Lower leg skin (tissue), 4 donors: ENCODE results near the gene TBC1D20. TPM values are rescaled to one million over a fixed set of nuclear protein-coding genes. Genes with fewer than 3 reads are reported as not detected.

Source experiments
- DNase-seq, 2 donors: peaks; one replicate each; pipeline ENCODE4 v3.0.0-alpha.2; 2019; ENCODE audit warnings: low spot score in 2 of 2
- H3K4me3 ChIP-seq: fragments of 200-600 bp; sonication (generic); 2 replicates; pipeline ENCODE4 v1.5.1; 2017; ENCODE audit warnings: mild to moderate bottlenecking, low read depth; ENCODE audit not compliant: poor library complexity, severe bottlenecking
- POLR2A ChIP-seq, 2 donors: fragments of 450-650 bp; IDR thresholded peaks; one replicate each; pipeline ENCODE4 v1.6.1; 2016 to 2017; ENCODE audit warnings: antibody characterized with exemption in 2 of 2, mild to moderate bottlenecking in 1 of 2, moderate library complexity in 1 of 2
- WGBS, 2 donors: methylation state at CpG; one replicate each; pipeline ENCODE4 v1.1.5; 2018; 5-methylcytosine and 5-hydroxymethylcytosine counted together
- intact Hi-C: fragments of 100-400 bp; cut with DNase I; formaldehyde crosslinking; loops from one replicate; pipeline ENCODE4 v1.15.0; 2023; ENCODE audit warnings: low total_unique reads
- total RNA-seq, 4 donors: library from RNA; depleted of rRNA; stranded (reverse); fragments of >200 nt; gene quantifications; one replicate each; pipeline ENCODE4 v1.1.0, GENCODE V29; 2016
- TF ChIP-seq, protein P1 (sequence below), 3 donors: fragments of 450-650 bp; IDR thresholded peaks; one replicate each; pipeline ENCODE4 v1.5.1; 2016; ENCODE audit warnings: antibody characterized with exemption in 3 of 3, mild to moderate bottlenecking in 3 of 3, moderate library complexity in 2 of 3

The TBC1D20 gene
- total RNA-seq, 4 donors from 2014 or later = 36.5 to 44.8 (median 42.5) TPM

DNA sequence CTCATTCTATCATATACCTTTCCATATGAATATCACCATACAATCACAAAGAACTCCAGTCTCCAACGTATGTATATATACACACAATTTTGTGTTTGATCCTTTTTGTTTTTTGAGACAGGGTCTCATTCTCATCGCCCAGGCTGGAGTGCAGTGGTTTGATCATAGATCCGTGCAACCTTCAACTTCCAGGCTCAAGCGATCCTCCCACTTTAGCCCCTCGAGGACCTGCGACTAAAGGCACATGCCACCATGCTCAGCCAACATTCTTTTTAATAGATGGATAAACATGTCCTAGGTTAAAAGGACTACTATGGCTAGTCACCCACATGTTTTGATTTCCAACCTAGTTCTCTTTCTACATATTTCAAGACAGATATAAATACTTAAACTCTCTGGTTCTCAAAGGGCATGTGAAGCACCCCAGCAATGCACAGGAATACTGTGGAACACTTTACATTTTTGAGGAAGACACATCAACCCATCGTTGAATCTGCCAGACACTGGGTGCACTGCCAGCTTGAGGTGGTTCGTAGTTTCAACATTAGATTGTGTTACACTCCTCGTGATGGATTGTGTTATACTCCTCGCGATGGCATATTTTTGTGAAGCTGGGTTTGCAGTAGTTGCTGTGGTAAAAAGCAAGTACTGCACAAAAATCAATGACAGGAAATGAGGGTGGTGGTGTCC, 40.9 kb upstream of the TBC1D20 start:
- H3K4me3 ChIP-seq = no peak overlapping the region
- no peak for DNase-seq
- intact Hi-C loops = no loop called here
- TF ChIP-seq POLR2A (IDR thresholded peaks at IDR 0.05) = no peak
- TF ChIP-seq, protein P1, sequence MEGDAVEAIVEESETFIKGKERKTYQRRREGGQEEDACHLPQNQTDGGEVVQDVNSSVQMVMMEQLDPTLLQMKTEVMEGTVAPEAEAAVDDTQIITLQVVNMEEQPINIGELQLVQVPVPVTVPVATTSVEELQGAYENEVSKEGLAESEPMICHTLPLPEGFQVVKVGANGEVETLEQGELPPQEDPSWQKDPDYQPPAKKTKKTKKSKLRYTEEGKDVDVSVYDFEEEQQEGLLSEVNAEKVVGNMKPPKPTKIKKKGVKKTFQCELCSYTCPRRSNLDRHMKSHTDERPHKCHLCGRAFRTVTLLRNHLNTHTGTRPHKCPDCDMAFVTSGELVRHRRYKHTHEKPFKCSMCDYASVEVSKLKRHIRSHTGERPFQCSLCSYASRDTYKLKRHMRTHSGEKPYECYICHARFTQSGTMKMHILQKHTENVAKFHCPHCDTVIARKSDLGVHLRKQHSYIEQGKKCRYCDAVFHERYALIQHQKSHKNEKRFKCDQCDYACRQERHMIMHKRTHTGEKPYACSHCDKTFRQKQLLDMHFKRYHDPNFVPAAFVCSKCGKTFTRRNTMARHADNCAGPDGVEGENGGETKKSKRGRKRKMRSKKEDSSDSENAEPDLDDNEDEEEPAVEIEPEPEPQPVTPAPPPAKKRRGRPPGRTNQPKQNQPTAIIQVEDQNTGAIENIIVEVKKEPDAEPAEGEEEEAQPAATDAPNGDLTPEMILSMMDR (IDR thresholded peaks at IDR 0.05) = no peak
- WGBS, 2 donors = 96 to 97% methylated on average over 11 of the region's 11 CpGs

DNA sequence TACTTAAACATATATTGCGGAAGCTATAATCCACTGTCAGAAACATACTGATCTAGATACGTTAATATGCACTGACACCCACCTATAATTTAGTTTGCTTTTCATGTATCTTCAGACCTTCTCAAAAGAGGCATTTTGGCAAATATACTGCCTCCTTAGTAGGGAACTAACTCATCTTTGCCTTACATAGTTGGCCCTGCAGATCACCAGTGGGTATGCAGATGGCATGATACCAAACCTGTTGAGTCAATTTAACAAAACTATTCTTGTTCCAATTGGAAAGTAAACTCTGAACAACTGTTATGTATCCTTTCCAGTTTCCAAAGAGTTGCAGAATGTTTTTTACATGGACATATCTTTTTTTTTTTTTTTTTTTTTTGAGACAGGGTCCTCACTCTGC, 35.6 kb upstream of the TBC1D20 start:
- H3K4me3 ChIP-seq = no peak overlapping the region
- no peak for DNase-seq
- WGBS, 2 donors = 94 to 99% methylated on average over 2 of the region's 2 CpGs
- no peak for TF ChIP-seq POLR2A (IDR thresholded peaks at IDR 0.05)
- TF ChIP-seq, protein P1 (IDR thresholded peaks at IDR 0.05) = no peak
- intact Hi-C loops = no loop called here

DNA sequence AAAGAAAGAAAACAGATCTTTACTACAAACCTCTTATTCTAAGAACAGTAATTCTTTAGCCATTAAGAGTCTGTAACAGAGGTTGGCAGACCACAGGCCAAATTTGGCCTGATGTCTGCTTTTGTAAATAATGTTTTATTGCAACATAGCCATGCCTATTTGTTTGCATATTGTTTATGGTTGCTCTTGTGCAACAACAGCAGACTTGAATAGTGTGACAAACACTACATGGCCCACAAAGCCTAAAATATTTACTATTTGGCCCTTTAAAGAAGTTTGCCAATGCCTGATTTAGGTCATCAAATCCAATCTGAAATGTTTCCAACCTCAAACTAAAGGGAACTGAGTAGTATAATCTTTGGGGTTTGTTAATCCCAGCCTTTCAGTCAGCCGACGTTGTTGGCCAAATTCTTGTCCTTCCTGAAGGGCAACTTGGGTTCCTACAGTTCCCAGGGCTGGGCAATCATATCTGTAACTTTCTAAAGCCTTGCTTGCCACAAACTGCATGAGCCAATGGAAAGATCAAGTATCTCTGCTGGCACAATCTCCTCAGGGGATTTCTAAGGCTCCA, 33.9 kb upstream of the TBC1D20 start:
- TF ChIP-seq, protein P1 (IDR thresholded peaks at IDR 0.05) = no peak
- TF ChIP-seq POLR2A (IDR thresholded peaks at IDR 0.05) = no peak
- no peak overlapping the region for H3K4me3 ChIP-seq
- intact Hi-C loops = no loop called here
- DNase-seq = no peak
- 35 to 38% methylated on average over 2 of the region's 2 CpGs for WGBS, 2 donors

DNA sequence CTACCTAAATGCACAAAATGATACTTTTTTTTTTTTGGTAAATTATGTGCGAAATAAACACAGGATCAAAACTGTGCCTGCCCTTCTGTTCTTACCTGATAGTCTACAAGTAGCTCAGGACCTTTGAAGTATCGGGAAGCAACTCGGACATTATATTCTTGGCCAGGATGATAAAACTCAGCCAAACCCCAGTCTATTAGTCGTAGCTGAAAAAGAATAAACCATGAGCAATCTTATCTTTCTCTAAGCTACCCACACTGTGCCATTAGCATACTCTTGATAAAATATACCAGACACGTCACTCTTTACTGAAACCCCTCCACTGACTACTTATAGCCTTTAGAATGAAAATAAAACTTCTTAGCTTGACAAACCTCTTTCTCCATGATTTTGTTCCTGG, 29.8 kb upstream of the TBC1D20 start:
- WGBS, 2 donors = 95 to 97% methylated on average over 5 of the region's 5 CpGs
- intact Hi-C loops = no loop called here
- TF ChIP-seq, protein P1 (IDR thresholded peaks at IDR 0.05) = no peak
- TF ChIP-seq POLR2A (IDR thresholded peaks at IDR 0.05) = no peak
- no peak overlapping the region for H3K4me3 ChIP-seq
- no peak for DNase-seq

DNA sequence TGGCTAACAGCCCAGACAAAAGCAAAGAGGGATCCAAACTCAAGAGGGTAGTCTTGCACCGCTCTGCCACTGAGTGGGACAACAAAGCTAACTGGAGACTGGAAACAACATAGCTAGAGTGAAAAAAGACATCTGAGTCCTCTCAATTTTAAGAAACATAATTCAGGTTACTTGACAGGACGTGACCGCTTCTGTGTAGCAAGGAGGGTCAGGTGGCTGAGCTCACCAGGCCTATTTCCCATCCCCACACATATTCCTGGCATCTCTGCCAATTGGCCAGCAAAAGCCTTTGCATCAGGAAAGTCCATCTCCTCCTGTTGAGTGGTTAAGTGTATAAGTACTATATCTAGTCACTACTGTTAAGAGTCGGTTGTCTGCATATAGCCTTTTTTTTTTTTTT, 25.3 kb upstream of the TBC1D20 start:
- DNase-seq = no peak
- 90% methylated on average over 4 of the region's 4 CpGs for WGBS, 2 donors
- intact Hi-C loops = no loop called here
- no peak overlapping the region for H3K4me3 ChIP-seq
- TF ChIP-seq, protein P1 (IDR thresholded peaks at IDR 0.05) = no peak
- TF ChIP-seq POLR2A (IDR thresholded peaks at IDR 0.05) = no peak
